HG03066 (cell line): ENCODE measurements around the gene MMP8.

Experiments
- ATAC-seq: cut with Tn5 transposase; IDR thresholded peaks from one replicate; pipeline ENCODE4 v1.9.1; 2021; ENCODE audit warnings: low read depth; ENCODE audit not compliant: unreplicated experiment

MMP8 gene

DNA sequence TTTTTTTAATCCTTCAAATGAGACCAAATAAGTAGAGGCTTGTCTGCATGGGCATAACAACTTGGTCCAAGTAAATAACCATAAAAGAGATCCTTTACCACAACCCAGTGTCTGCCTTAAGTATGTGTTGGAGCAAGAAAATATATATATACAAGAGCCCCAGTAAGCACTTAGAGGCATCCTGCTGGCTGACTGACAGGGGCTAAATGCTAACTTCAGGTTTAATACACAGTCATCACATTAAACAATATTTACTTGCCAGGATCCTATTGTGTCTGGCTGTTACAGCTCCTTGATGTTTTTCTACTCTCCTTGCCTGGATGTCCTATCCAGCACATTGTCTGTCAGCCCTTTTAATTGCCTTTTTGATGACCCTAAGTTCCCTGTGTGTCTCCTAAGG lies 62.1 kb downstream of the MMP8 start:
- no peak for ATAC-seq
